SK-N-MC (cell line): ENCODE measurements around the gene SCAPER.

Source experiments
- FOXP2 ChIP-seq: optimal IDR thresholded peaks from 2 replicates; pipeline ENCODE3; 2011; ENCODE audit warnings: mild to moderate bottlenecking, moderate library complexity; ENCODE audit not compliant: insufficient read depth; ENCODE audit errors: extremely low read length, control extremely low read depth
- POLR2AphosphoS5 ChIP-seq: IDR thresholded peaks from 2 replicates; pipeline ENCODE4 v1.6.1; 2012; ENCODE audit warnings: mild to moderate bottlenecking, low read depth, low read length, borderline replicate concordance

- TF ChIP-seq POLR2AphosphoS5 (no peak), FOXP2 (no peak)
Measured at GRCh38 chr15:76448755-76449154, 456.4 kb downstream of the SCAPER start.
